ENCODE data around the gene GPR108.

DNA sequence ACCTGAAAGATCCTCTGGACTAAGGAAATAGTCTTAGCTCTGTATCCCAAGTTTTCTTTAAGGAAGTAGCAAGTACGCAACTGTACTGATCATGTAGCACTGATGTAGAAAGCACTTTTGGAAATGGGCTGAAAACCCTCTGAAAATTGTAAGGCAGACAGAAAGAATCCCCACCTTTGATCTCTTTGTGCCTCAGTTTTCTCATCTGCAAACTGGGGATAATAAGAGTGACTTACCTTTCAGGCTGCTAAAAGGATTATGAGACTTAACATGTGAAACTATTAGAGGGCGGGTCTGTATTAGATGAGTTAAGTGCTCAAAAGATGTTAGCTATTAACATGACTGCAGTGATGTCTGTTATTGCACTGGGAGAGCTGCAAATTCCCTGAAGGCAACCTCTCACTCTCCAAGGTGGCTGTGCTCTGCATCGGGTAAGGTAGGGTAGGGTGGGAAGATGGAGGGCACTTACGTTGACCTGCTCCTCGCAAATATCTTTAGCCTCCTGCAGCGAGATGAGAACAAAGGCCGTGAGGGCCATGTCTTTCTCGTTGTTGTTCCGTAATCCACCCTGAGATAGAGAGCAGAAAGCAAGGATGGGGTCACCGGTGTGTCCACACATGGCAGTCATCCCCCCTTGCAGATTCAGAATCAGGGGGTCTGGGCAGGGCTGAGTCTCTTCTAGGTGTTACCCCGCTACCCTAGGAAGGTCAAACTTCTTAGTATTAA is 47.1 kb downstream of the GPR108 start:
- TF ChIP-seq, protein P1, sequence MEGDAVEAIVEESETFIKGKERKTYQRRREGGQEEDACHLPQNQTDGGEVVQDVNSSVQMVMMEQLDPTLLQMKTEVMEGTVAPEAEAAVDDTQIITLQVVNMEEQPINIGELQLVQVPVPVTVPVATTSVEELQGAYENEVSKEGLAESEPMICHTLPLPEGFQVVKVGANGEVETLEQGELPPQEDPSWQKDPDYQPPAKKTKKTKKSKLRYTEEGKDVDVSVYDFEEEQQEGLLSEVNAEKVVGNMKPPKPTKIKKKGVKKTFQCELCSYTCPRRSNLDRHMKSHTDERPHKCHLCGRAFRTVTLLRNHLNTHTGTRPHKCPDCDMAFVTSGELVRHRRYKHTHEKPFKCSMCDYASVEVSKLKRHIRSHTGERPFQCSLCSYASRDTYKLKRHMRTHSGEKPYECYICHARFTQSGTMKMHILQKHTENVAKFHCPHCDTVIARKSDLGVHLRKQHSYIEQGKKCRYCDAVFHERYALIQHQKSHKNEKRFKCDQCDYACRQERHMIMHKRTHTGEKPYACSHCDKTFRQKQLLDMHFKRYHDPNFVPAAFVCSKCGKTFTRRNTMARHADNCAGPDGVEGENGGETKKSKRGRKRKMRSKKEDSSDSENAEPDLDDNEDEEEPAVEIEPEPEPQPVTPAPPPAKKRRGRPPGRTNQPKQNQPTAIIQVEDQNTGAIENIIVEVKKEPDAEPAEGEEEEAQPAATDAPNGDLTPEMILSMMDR (IDR thresholded peaks at IDR 0.05; ENCODE audit: insufficient read depth, low read depth, low read length): no peak
- TF ChIP-seq EZH2 (IDR thresholded peaks at IDR 0.05; ENCODE audit: insufficient read depth, low read length): no peak

All from astrocyte (in vitro differentiated cells and primary cell).